HG02973 (cell line): Measurements from ENCODE around the gene STARD5.
"Not testable (repeated sequence)": the region's sequence is repeated elsewhere in the genome, so short reads cannot be mapped to it uniquely, and the experiment has no call there.

Source experiments
- ATAC-seq: cut with Tn5 transposase; IDR thresholded peaks from one replicate; pipeline ENCODE4 v1.9.1; 2021; ENCODE audit warnings: moderate library complexity; ENCODE audit not compliant: unreplicated experiment

STARD5 gene

GRCh38 chr15:81337713-81338157, 13.8 kb upstream of the STARD5 start:
- no peak for ATAC-seq

GRCh38 chr15:81337241-81337640, 13.3 kb upstream of the STARD5 start:
- ATAC-seq = no peak

GRCh38 chr15:81336568-81336967, 12.6 kb upstream of the STARD5 start:
- no peak for ATAC-seq

- ATAC-seq = no peak
Measured at GRCh38 chr15:81335631-81336030, 11.7 kb upstream of the STARD5 start.

GRCh38 chr15:81334768-81335435, 11.0 kb upstream of the STARD5 start:
- no peak for ATAC-seq

GRCh38 chr15:81333363-81333762, 9.4 kb upstream of the STARD5 start:
- ATAC-seq = no peak

GRCh38 chr15:81332326-81332725, 8.4 kb upstream of the STARD5 start:
- no peak for ATAC-seq

- ATAC-seq = no peak
Measured at GRCh38 chr15:81331600-81331999, 7.7 kb upstream of the STARD5 start.

- ATAC-seq = not testable (repeated sequence)
Measured at GRCh38 chr15:81331141-81331540, 7.2 kb upstream of the STARD5 start.

GRCh38 chr15:81330366-81331090, 6.6 kb upstream of the STARD5 start:
- no peak for ATAC-seq

GRCh38 chr15:81329446-81329845, 5.5 kb upstream of the STARD5 start:
- ATAC-seq = no peak

GRCh38 chr15:81327516-81327915, 3.6 kb upstream of the STARD5 start:
- no peak for ATAC-seq

GRCh38 chr15:81326466-81327212, 2.7 kb upstream of the STARD5 start:
- no peak for ATAC-seq

- ATAC-seq = no peak
Measured at GRCh38 chr15:81323559-81323943, 390 bp downstream of the STARD5 start.

- no peak for ATAC-seq
Measured at GRCh38 chr15:81322676-81323253, 1.2 kb downstream of the STARD5 start.

GRCh38 chr15:81321667-81322066, 2.3 kb downstream of the STARD5 start:
- ATAC-seq = no peak

- ATAC-seq = no peak
Measured at GRCh38 chr15:81317642-81318017, 6.3 kb downstream of the STARD5 start.

GRCh38 chr15:81316267-81316666, 7.7 kb downstream of the STARD5 start:
- ATAC-seq = no peak

GRCh38 chr15:81315452-81316175, 8.3 kb downstream of the STARD5 start:
- no peak for ATAC-seq

GRCh38 chr15:81314378-81314777, 9.6 kb downstream of the STARD5 start:
- no peak for ATAC-seq

- ATAC-seq = no peak
Measured at GRCh38 chr15:81313686-81314085, 10.3 kb downstream of the STARD5 start.
